ENCODE results near the gene ELMOD3.
"Not testable (repeated sequence)": the region's sequence is repeated elsewhere in the genome, so short reads cannot be mapped to it uniquely, and the experiment has no call there.

ELMOD3 gene

DNA sequence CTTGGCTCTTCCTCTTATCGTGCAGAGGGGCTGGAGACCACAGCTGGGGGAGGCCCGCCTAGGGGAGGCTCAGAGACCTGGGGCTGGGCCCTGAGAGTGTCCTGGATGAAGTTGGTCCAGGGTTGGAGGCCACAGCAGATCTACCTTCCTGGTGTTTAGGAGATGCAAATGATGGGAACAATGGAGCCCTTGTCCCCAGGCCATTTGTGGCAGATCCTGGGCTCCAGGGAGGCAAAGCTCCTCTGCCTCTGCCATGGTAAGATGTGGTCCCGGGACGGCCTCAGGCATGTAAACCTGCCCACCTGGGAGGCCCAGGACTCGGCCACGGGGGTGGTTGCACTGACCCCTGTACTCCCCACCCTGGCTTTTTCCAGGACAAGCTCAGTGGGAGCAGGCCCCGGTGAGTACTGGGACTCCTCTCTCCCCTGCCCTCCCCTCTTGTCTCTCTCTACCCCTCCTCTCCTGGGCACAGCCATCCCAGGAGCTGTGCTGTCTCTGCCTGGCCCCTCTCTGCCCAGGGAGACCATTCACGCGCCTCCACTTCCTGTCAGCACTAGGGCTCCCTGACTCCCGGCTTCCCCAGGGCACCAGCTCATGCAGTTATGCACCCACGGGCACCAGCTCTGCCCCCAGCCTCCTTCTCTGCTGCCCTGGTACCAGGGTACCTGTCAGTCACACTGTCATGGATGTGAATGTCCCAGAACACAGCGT is 74.8 kb downstream of the ELMOD3 start:
- no peak for FAIRE-seq

- FAIRE-seq = no peak
These were observed 75.3 kb downstream of the ELMOD3 start for GRCh38 chr2:85429924-85430289.

- no peak for FAIRE-seq
These were observed 76.4 kb downstream of the ELMOD3 start for GRCh38 chr2:85430752-85431569.

DNA sequence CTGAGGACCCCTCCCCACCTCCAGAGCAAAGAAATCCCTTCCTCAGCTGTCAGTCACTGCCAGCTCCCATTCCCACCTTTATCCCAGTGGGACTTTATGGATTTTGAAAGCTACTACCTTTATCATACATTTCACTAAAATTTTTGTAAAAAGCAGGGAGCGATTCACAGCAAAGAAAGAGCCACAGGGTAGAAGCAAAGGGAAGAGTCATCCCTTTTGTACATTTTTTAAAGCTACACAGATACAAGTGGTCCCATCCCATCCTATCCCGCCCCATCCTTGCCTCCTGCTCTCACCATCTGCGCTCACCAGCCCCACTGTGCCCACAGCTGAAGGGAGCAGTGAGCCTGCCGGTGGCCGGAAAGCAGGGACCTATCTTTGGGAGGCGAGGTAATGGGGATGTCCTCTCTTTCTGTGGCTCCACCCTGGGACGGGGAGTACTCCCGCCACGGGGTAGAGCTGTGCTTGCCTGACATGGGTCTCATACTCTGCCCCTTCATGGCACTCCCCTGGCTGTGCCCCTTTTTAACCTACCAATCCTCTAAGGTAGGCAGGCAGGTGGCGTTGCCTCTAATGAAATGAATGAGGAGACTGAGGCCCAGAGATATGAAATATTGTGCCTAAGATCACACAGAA is 77.1 kb downstream of the ELMOD3 start:
- no peak for FAIRE-seq

DNA sequence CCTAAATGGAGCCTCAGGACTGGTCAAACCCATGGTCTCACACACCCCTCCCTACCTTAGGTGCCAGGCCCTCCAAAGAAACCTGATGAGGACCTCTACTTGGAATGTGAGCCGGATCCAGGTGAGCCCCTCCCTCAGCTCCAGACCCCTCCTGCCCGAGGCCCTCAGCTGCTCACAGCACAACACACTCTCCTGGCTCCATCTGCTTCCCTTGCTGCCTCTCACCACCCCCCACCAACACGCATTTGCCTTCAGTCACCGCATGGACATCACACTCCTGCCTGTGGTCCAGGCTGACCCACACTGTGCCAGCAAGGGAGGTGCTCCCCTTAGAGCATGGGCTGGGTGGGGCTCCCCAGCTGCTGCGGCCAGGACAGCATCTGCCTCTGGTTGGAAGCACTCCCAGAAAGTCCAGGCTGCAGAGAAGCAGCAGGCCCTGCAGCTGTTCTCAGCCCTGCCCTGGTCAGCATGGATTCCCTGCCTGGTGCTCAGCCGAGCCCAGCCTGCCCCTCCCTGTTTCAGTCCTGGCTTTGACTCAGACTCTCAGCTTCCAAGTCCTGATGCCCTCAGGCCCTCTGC is 79.0 kb downstream of the ELMOD3 start:
- FAIRE-seq = peak; percentile 55

DNA sequence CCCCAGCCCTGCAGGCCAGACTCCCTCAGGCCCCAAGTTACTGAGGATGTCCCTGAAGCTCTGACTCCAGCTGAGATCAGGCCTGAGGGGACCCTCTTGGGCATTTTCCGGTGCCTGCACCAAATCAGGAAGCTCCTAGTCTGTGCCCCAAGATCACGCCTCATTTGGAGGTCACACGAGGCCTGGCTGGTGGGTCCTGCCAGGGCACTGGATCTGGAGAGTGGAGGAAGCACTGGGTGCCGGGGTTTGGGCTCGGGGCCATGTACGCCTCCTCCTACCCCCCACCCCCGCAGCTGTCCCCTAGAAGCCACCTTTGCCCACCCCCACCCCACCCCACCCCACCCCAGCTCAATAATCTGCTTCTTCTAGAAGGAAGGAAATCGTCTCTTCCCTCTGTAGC is 80.1 kb downstream of the ELMOD3 start:
- no peak for FAIRE-seq

DNA sequence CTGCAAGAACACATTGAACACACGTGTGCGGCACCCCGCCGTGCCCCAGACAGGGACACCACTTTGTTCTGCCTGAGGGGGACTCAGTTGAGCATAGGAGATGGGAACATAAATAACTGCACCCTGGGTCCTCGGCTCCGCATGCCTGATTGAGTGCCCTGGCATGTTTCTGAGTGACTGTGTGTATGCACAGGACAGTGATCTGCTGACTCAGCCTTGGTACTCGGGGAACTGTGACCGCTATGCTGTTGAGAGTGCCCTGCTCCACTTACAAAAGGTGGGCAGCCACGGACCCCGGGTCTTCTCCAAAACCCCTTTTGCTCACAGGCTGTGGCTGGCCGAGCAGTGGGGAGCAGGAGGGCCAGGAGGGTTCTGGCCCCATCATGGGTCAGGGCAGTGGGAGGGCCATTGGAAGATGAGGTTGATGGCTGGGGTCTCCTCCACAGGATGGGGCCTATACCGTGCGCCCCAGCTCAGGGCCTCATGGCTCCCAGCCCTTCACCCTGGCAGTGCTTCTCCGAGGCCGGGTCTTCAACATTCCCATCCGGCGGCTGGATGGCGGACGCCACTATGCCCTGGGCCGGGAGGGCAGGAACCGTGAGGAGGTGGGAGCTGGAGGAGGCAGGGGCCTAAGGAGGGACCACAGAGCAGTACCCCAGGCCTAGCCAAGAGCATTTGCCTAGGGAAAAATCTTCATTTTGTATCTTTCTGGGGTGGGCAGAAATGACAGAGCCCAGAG is 80.8 kb downstream of the ELMOD3 start:
- no peak for FAIRE-seq

DNA sequence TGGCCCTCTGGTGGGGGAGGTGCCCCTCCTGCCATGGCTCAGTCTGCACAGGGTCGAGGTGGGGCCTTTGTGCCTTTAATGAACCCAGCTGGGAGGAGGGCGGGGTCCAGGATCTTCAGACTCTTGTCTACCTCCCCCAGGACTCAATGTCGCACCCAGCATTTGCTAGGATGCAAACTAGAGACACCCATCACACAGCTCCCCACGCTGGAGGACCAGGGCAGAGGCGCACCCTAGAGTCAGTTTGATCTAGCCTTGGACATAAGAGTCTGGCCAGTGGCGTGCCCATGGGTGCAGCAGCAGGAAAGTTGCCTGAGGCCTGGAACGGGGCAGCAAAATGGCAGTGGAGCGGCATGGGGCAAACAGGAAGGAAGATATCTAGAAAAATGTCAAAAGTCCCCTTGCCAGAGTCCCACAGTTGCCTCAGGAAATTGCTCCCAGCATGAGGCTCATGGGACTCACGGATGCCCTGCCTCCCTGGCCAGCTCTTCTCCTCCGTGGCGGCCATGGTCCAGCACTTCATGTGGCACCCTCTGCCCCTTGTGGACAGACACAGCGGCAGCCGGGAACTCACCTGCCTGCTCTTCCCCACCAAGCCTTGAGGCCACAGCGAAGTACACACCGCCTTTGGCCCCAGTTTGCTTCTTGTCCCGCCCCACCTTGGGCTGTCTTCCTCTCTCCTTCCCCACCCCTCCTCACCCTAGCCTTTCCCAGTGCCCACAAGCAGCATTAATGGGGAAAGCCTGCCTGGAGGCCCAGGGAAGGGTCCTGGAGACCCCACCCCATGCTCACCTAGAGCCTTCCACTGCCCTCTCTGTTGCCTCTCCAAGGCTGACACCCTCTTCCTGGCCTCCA is 81.6 kb downstream of the ELMOD3 start:
- FAIRE-seq = no peak

DNA sequence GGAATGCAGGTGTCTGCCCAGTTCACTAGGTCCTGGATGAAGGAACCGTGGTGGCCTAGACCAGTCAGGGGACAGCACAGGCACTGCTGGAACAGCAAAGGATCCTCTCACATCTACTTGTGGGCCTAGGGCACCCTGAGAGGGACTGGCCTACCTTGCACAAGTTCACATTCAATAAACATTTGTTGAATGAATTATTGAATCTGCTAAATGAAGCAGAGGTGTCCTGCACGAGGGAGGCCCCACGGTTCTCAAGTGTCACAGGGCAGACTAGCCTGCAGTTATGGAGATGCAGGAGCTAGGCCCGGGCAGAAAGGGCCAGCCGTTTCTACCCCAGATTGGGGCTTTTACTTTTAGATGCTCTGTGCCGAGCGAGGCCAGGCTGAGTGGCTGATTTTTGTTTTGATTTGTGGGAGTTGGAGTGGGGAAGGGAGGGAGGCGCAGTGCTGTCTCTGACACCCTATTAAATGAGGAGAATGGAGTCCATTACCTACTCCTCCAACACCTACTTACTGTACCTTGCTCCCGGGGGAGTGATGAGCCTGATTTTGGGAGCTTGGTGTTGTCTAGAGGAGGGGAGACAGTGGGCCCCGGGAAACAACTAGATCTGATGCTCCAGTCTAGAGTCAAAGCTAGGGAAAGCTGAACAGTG is 82.4 kb downstream of the ELMOD3 start:
- FAIRE-seq = no peak

DNA sequence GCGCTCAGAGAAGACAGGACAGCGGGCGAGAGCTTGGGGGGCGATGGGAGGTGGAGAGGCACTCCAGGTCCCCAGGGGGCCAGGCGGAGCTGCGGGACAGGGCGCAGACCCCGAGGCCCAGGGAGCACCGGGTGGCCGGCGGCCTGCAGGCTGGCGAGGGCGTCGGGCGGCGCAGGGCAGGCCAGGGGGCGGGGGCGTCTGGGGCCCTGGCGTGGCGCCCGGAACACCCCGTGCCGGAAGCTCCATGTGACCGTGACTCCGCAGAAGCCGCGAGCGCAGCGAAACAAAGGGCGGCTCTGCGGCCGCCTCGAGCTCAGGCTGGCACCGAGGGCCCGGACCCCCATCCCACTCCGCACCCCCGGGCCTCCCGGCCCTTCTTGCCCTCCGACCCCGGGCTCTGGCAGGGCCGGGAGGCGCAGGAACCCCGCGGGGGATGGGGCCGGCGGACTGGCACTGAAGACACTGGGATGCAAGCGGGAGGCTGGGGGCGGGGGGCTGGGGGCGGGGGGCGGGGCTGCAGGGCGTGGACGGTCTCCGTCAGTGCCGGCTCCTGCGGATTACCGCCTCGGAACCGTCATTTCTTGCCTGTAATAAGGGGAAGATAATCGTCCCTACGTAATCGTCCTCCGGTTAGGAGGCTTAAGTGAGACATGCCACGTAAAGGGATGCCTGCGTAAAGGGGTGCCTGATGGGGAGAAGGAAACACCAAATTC is 83.1 kb downstream of the ELMOD3 start:
- FAIRE-seq = no peak

DNA sequence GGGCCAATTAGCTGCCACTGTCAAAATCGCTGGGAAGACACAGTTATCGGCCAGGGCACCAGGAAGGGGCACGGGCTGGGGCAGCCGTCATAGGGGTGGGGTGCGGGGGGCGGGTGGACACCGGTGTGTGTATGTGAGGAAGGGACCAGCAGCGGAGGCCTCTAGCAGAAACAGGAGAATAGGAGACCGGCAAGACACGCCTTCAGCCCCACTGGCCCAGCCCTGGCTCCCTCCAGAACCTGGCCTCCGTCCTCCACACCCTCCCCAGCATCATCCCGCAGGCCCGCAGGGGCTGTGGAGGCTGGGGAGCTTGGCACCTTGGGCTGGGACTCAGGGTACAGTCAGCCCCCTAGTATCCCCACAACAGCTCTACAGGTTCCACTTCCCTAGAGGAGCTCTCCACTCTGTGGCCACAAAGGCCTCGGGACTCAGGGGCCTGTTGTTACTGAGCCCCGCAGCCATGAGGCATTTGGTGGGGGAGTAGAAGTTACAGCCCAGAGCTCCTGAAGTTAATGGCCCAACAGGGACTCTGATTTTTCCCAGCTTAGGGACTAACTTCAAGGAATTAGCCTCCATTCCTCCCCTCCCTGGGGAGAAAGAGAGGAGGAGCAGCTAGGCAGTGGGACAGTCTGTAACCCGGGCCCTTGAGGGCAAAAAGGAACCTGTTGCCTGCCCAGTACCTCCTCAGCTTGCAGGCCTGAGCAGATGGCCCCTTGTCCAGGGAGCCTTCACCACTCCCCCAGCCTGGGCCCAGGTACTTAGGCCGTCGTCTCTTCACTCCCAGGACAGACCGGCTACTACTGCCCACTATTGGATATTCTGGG is 83.8 kb downstream of the ELMOD3 start:
- FAIRE-seq = no peak

DNA sequence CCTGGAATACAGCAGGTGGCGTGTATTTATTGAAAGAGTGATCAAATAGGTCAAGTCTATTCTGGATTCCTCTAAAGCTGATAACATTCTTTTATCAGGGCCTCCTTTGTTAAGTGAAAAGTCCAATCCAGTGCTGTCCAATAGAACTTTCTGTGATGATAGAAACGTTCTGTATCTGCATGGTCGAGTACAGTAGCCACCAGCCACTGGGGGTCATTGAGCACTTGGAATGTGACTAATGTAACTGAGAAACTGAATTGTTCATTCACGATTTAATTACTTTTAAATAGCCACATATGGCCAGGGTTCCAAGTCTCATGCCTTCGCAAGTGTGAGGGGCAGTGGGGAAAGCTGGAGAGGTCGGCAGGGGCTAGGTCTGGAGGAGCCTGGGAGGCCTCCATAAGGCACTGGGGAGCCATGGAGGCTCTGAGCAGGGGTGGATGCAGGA is 84.5 kb downstream of the ELMOD3 start:
- no peak for FAIRE-seq

DNA sequence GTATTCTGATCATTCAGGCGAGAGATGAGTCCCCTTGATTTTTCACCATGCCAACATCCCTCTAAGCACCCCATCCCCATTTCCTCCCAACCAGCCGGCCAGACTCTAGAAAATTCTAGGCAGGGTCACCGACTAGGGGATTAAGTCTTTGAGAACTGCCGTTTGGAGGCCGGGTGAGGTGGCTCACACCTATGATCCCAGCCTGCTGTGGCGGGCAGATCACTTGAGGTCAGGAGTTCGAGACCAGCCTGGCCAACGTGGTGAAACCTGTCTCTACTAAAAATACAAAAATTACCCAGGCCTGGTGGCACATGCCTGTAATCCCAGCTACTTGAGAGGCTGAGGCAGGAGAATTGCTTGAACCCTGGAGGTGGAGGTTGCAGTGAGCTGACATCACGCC is 85.0 kb downstream of the ELMOD3 start:
- FAIRE-seq = not testable (repeated sequence)

- no peak for FAIRE-seq
These were observed 85.4 kb downstream of the ELMOD3 start for GRCh38 chr2:85439986-85440385.

GRCh38 chr2:85440729-85441128 is 86.2 kb downstream of the ELMOD3 start:
- no peak for FAIRE-seq
